Activated CD4-positive, alpha-beta memory T cell treated with anti-CD3 and anti-CD28 coated beads, Interleukin-2, amount 10 ng/mL, durations not matched to agents 7 days and 5 days (primary cell): Measurements from ENCODE around the gene PPP2R2B. TPM values are rescaled to one million over a fixed set of nuclear protein-coding genes. Genes with fewer than 3 reads are reported as not detected.

Experiments used
- CTCF ChIA-PET: fragments of 350-600 bp; sonication (Branson Sonifier 250); formaldehyde crosslinking; loops from one replicate; lab custom pipeline; 2021; ENCODE audit warnings: antibody characterized with exemption, inconsistent platforms; lab: Charles Lee
- POLR2A ChIA-PET: fragments of 350-600 bp; sonication (Branson Sonifier 250); formaldehyde crosslinking; loops from one replicate; lab custom pipeline; 2021; ENCODE audit warnings: antibody characterized with exemption; lab: Charles Lee
- DNase-seq: peaks from one replicate; pipeline ENCODE4 v3.0.0-alpha.2; 2020
- H3K27ac Mint-ChIP-seq: one replicate; pipeline ENCODE4 v1.8.0; 2021; ENCODE audit warnings: mild to moderate bottlenecking, mixed read lengths
- H3K27me3 Mint-ChIP-seq: one replicate; pipeline ENCODE4 v1.8.0; 2021; ENCODE audit warnings: mixed read lengths
- H3K36me3 Mint-ChIP-seq: one replicate; pipeline ENCODE4 v1.8.0; 2021; ENCODE audit warnings: low read depth, mixed read lengths
- H3K4me1 Mint-ChIP-seq: one replicate; pipeline ENCODE4 v1.8.0; 2021; ENCODE audit warnings: mixed read lengths
- H3K4me3 Mint-ChIP-seq: one replicate; pipeline ENCODE4 v1.8.0; 2021; ENCODE audit warnings: mild to moderate bottlenecking, mixed read lengths
- H3K9me3 Mint-ChIP-seq: one replicate; pipeline ENCODE4 v1.8.0; 2021; ENCODE audit warnings: mixed read lengths
- total RNA-seq, 2 experiments: library from RNA; stranded (reverse); gene quantifications; one replicate each; pipeline ENCODE4 v1.2.3, GENCODE V29; 2021

Gene PPP2R2B
- total RNA-seq, 2 experiments from 2014 or later: 2.7 to 3.1 TPM

DNA sequence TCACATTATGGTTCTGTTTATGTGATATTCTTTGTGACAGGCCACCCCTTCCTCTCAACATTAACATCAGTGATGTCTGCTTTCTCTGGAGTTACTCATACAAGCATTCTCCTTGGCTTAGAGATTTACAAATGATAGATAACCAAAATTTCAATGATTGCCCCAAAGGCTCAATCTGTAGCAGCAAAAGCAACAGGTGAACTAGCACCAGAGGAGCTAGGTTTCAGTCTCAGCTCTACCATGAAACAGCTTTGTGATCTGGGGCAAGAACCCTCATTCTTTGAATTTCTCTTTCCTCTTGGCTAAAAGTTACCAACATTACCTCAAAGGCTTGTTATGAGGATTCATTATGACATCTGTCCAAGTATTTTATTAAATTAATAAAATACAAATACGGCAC, 120.5 kb downstream of the PPP2R2B start:
- H3K36me3 Mint-ChIP-seq: no peaks in the 10 kb centered on the region
- CTCF ChIA-PET: interaction anchor here (1.3 kb wide), 1 partner anchor 21 kb away, joined by 4 read pairs; no protein-coding TSS in a partner anchor
- DNase-seq: no peak
- H3K27me3 Mint-ChIP-seq: no peaks in the 10 kb centered on the region
- no peak overlapping the region for H3K4me3 Mint-ChIP-seq
- no peak overlapping the region for H3K27ac Mint-ChIP-seq
- H3K4me1 Mint-ChIP-seq: peaks cover 16% of the 10 kb centered on the region
- no peaks in the 10 kb centered on the region for H3K9me3 Mint-ChIP-seq
- POLR2A ChIA-PET: no interaction called here

- Mint-ChIP-seq H3K27ac (no peak overlapping the region), H3K27me3 (no peaks in the 10 kb centered on the region), H3K4me3 (no peak overlapping the region), H3K4me1 (peaks cover 31% of the 10 kb centered on the region), H3K36me3 (peaks cover 1% of the 10 kb centered on the region), H3K9me3 (no peaks in the 10 kb centered on the region)
- ChIA-PET CTCF (no interaction called here), POLR2A (no interaction called here)
- DNase-seq: no peak
These were observed 122.0 kb downstream of the PPP2R2B start for GRCh38 chr5:146756546-146756945.

GRCh38 chr5:146755793-146756192, 122.8 kb downstream of the PPP2R2B start:
- Mint-ChIP-seq H3K4me1 (peaks cover 39% of the 10 kb centered on the region), H3K36me3 (peaks cover 9% of the 10 kb centered on the region), H3K4me3 (no peak overlapping the region), H3K9me3 (peaks cover 6% of the 10 kb centered on the region), H3K27me3 (no peaks in the 10 kb centered on the region), H3K27ac (no peak overlapping the region)
- CTCF ChIA-PET: no interaction called here
- DNase-seq: no peak
- POLR2A ChIA-PET: no interaction called here

- H3K27ac Mint-ChIP-seq: no peak overlapping the region
- H3K27me3 Mint-ChIP-seq: no peaks in the 10 kb centered on the region
- H3K4me3 Mint-ChIP-seq: no peak overlapping the region
- H3K36me3 Mint-ChIP-seq: peaks cover 10% of the 10 kb centered on the region
- no peak for DNase-seq
- H3K4me1 Mint-ChIP-seq: peaks cover 40% of the 10 kb centered on the region
- H3K9me3 Mint-ChIP-seq: peaks cover 6% of the 10 kb centered on the region
- CTCF ChIA-PET: no interaction called here
- POLR2A ChIA-PET: no interaction called here
These were observed 123.9 kb downstream of the PPP2R2B start for GRCh38 chr5:146754621-146755020.

DNA sequence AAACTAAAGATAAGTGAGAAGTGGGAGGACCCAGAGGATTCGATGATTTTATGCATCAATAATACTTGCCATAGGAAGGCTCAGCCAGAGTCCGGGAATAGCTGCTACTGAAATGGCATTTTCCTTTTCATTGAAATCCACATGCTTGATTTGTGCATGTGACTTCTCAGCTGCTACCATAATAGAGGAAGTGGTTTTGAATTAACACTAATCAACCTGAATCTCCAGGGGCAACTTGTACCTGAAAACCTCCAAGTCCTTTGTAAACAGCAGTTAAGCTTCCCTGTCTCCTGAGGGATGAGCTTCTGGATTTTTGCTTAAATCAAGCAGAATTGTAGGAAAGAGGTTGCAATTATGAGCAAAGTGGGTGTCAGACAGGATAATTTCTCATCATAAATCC, 124.9 kb downstream of the PPP2R2B start:
- Mint-ChIP-seq H3K4me3 (no peak overlapping the region), H3K27ac (no peak overlapping the region)
- POLR2A ChIA-PET: no interaction called here

GRCh38 chr5:146751781-146752401, 126.7 kb downstream of the PPP2R2B start:
- H3K4me3 Mint-ChIP-seq: peak overlapping the region; percentile 20
- peaks cover 13% of the 10 kb centered on the region for H3K9me3 Mint-ChIP-seq
- peak; percentile 80 for DNase-seq
- POLR2A ChIA-PET: no interaction called here
- CTCF ChIA-PET: no interaction called here
- peak overlapping the region; percentile 88 for H3K27ac Mint-ChIP-seq
- H3K27me3 Mint-ChIP-seq: no peaks in the 10 kb centered on the region
- H3K36me3 Mint-ChIP-seq: peaks cover 10% of the 10 kb centered on the region
- H3K4me1 Mint-ChIP-seq: peaks cover 34% of the 10 kb centered on the region

More for the DNA sequence above, 124.9 kb downstream of the PPP2R2B start:
- no peak for DNase-seq
- H3K9me3 Mint-ChIP-seq: peaks cover 11% of the 10 kb centered on the region
- H3K27me3 Mint-ChIP-seq: no peaks in the 10 kb centered on the region
- peaks cover 34% of the 10 kb centered on the region for H3K4me1 Mint-ChIP-seq
- CTCF ChIA-PET: no interaction called here
- H3K36me3 Mint-ChIP-seq: peaks cover 10% of the 10 kb centered on the region

- H3K36me3 Mint-ChIP-seq: peaks cover 10% of the 10 kb centered on the region
- no peaks in the 10 kb centered on the region for H3K27me3 Mint-ChIP-seq
- H3K9me3 Mint-ChIP-seq: peaks cover 13% of the 10 kb centered on the region
- DNase-seq: no peak
- CTCF ChIA-PET: interaction anchor here (1.2 kb wide), 1 partner anchor 12 kb away, joined by 3 read pairs; no protein-coding TSS in a partner anchor
- POLR2A ChIA-PET: no interaction called here
- no peak overlapping the region for H3K4me3 Mint-ChIP-seq
- peaks cover 34% of the 10 kb centered on the region for H3K4me1 Mint-ChIP-seq
- no peak overlapping the region for H3K27ac Mint-ChIP-seq
These were observed 127.5 kb downstream of the PPP2R2B start for GRCh38 chr5:146751054-146751453.

GRCh38 chr5:146748533-146748932, 130.0 kb downstream of the PPP2R2B start:
- Mint-ChIP-seq H3K36me3 (peaks cover 10% of the 10 kb centered on the region), H3K4me1 (peaks cover 29% of the 10 kb centered on the region), H3K9me3 (peaks cover 13% of the 10 kb centered on the region), H3K27ac (no peak overlapping the region), H3K27me3 (no peaks in the 10 kb centered on the region), H3K4me3 (no peak overlapping the region)
- ChIA-PET POLR2A (no interaction called here), CTCF (no interaction called here)
- no peak for DNase-seq

DNA sequence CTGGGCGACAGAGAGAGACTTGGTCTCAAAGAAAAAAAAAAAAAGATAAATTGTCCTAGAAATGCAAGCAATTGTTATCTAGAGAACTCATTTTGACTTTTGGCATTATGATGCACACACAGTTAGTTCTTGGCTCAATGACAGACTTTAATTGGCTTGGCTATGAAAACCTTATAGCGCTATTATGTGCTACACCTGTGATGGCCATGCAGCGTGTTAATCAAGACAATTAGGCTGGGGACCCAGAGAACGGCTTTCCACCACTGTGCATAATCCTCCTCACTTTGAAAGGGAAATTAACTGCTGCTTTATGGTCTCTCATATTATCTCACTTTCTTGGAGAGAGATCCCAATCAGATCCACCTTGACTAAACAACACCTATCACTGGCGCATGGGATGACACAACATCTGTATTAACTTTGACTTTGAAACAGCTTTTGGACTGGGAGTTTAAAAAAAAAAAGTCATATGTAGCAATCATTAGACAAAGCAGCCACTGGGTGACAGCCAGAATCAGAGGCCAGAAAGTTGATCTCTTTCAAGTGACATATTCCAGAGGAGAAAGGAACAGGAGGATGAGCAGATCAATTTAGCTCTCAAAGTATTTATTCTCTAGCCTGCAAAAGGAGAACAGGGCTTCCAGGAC, 132.5 kb downstream of the PPP2R2B start:
- peaks cover 10% of the 10 kb centered on the region for H3K9me3 Mint-ChIP-seq
- DNase-seq: no peak
- H3K4me3 Mint-ChIP-seq: no peak overlapping the region
- POLR2A ChIA-PET: interaction anchor here (0.8 kb wide), 1 partner anchor 32 kb away, joined by 3 read pairs; no protein-coding TSS in a partner anchor
- CTCF ChIA-PET: no interaction called here
- H3K36me3 Mint-ChIP-seq: peaks cover 4% of the 10 kb centered on the region
- H3K27ac Mint-ChIP-seq: no peak overlapping the region
- H3K27me3 Mint-ChIP-seq: no peaks in the 10 kb centered on the region
- H3K4me1 Mint-ChIP-seq: peaks cover 4% of the 10 kb centered on the region

DNA sequence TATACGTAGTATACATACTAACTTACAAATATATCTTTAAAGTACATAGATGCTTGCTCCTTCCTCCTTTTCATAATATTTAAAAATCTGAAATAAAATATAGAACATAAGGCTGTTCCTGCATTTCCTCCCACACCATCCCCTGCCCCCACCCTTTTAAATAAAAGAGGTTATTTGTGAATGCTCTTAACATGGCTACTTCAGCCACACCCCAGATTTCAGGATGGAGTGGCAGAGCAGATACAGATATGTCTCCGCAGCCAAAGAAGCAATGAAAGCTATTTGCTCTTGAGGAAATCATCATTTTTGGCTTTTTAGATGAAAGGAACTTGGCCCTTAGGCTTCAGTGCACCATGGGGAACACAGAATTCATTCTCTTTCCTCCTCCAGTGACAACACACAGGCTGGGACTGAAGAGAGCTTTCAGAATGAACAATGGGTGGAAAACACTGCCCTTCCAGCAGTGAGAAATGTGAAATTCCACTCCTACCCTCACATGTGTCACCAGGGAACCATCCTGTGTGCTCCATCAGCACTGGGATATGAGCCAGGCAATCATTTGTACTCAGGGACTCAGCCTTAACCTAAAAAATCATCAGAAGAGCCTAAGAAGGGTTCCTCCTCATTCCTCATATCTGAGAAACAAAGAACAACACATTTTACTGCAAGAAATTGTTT, 134.3 kb downstream of the PPP2R2B start:
- H3K4me3 Mint-ChIP-seq: no peak overlapping the region
- no peak for DNase-seq
- peaks cover 5% of the 10 kb centered on the region for H3K9me3 Mint-ChIP-seq
- ChIA-PET CTCF (no interaction called here), POLR2A (no interaction called here)
- no peaks in the 10 kb centered on the region for H3K27me3 Mint-ChIP-seq
- H3K36me3 Mint-ChIP-seq: no peaks in the 10 kb centered on the region
- no peak overlapping the region for H3K27ac Mint-ChIP-seq
- no peaks in the 10 kb centered on the region for H3K4me1 Mint-ChIP-seq

DNA sequence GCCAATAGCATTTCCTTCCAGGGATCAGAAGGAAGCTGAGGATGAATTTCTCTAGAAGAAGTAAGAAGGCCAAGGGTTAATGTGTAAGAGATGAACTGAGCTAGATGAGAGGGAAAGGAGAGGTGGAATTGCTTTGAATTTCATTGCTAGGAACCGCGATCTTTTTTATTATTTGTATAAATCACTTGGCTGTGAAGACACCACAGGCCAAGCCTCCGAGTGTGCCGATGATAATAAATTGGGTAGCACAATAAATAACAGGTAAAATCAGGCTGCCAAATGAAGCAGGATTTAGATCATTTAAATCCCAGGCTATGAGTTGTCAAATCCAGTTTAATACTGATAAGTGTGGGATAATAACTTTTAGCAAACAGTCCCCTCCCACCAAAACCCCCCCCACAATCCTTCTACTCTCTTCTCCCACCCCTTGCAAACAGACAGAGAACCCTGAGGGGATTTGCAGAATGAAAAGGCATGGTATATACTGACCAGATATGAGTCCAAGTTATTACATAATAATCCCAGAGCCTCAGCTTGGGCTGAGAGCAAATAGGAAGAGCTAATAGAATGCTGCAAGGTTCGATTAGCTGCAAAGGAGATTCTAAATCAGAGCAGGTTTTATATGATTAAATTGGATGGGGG, 143.5 kb downstream of the PPP2R2B start:
- peaks cover 4% of the 10 kb centered on the region for H3K9me3 Mint-ChIP-seq
- no peak overlapping the region for H3K4me3 Mint-ChIP-seq
- DNase-seq: no peak
- POLR2A ChIA-PET: no interaction called here
- H3K27ac Mint-ChIP-seq: no peak overlapping the region
- no peaks in the 10 kb centered on the region for H3K36me3 Mint-ChIP-seq
- no peaks in the 10 kb centered on the region for H3K4me1 Mint-ChIP-seq
- no peaks in the 10 kb centered on the region for H3K27me3 Mint-ChIP-seq
- CTCF ChIA-PET: no interaction called here

DNA sequence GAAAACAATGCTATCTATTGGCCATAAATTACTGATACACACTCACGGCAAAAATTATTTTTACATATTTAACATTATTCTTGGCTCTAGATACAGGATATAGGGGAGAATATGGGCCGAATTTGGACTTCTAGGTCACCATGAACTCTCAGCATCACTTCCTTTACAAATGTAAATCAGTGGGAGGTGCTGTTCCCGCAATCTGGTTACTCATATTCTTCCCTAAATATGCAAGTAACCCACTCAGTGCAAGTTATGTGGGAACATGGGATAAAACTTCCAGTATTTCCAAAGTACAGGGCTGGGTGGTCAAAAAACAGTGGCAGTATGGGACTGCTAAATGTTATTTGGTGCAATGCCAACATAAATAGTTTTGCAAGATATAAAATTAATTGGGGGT, 145.6 kb downstream of the PPP2R2B start:
- POLR2A ChIA-PET: interaction anchor here (1.2 kb wide), 1 partner anchor 18 kb away, joined by 3 read pairs; no protein-coding TSS in a partner anchor
- H3K4me1 Mint-ChIP-seq: no peaks in the 10 kb centered on the region

More for the DNA sequence above, 145.6 kb downstream of the PPP2R2B start:
- DNase-seq: no peak
- H3K27ac Mint-ChIP-seq: no peak overlapping the region
- no peaks in the 10 kb centered on the region for H3K27me3 Mint-ChIP-seq
- CTCF ChIA-PET: no interaction called here
- H3K9me3 Mint-ChIP-seq: peaks cover 14% of the 10 kb centered on the region
- no peak overlapping the region for H3K4me3 Mint-ChIP-seq
- peaks cover 5% of the 10 kb centered on the region for H3K36me3 Mint-ChIP-seq
